ENCODE measurements around the gene SAYSD1. TPM values are rescaled to one million over a fixed set of nuclear protein-coding genes. Genes with fewer than 3 reads are reported as not detected.

SAYSD1 gene
- total RNA-seq, 1 donor from 2014 or later: 8.2 TPM

GRCh38 chr6:39056191-39056590 lies 58.8 kb downstream of the SAYSD1 start:
- Mint-ChIP-seq H3K9me3 (no peaks in the 10 kb centered on the region), H3K4me3 (no peak overlapping the region), H3K36me3 (no peaks in the 10 kb centered on the region), H3K27ac (no peak overlapping the region), H3K4me1 (peaks cover 4% of the 10 kb centered on the region), H3K27me3 (ENCODE audit: insufficient read depth, low read depth) (peaks cover 14% of the 10 kb centered on the region)
- H3K9ac ChIP-seq: no peak overlapping the region
- TF ChIP-seq EZH2 (IDR thresholded peaks at IDR 0.05): no peak
- no peak for TF ChIP-seq EZH2phosphoT487 (IDR thresholded peaks at IDR 0.05)
- TF ChIP-seq CTCF (IDR thresholded peaks at IDR 0.05): no peak
- H3K9me3 ChIP-seq (ENCODE audit: low read depth): no peaks in the 10 kb centered on the region
- no peaks in the 10 kb centered on the region for H3K36me3 ChIP-seq
- no peaks in the 10 kb centered on the region for H3K27me3 ChIP-seq
- H3K4me2 ChIP-seq: no peak overlapping the region
- H3K79me2 ChIP-seq (ENCODE audit: low read depth): no peaks in the 10 kb centered on the region
- no peak overlapping the region for H3K4me3 ChIP-seq
- H4K20me1 ChIP-seq (ENCODE audit: low read depth): peaks cover under 1% of the 10 kb centered on the region
- H3K27ac ChIP-seq: no peak overlapping the region
- no peaks in the 10 kb centered on the region for H3K4me1 ChIP-seq
- DNase-seq (ENCODE audit: low spot score): no peak
- H3F3A ChIP-seq (ENCODE audit: low read depth): no peaks in the 10 kb centered on the region
- H2AFZ ChIP-seq (replicated peaks): no peak overlapping the region

GRCh38 chr6:39055661-39056060 lies 59.3 kb downstream of the SAYSD1 start:
- no peaks in the 10 kb centered on the region for H3K36me3 ChIP-seq
- peaks cover 4% of the 10 kb centered on the region for H3K4me1 Mint-ChIP-seq
- H3K36me3 Mint-ChIP-seq: no peaks in the 10 kb centered on the region
- no peak overlapping the region for H3K9ac ChIP-seq
- no peak overlapping the region for H3K4me3 Mint-ChIP-seq
- H3K27me3 Mint-ChIP-seq (ENCODE audit: insufficient read depth, low read depth): peaks cover 18% of the 10 kb centered on the region
- H4K20me1 ChIP-seq (ENCODE audit: low read depth): peaks cover 6% of the 10 kb centered on the region
- no peak overlapping the region for H3K27ac Mint-ChIP-seq
- no peaks in the 10 kb centered on the region for H3F3A ChIP-seq (ENCODE audit: low read depth)
- H3K79me2 ChIP-seq (ENCODE audit: low read depth): no peaks in the 10 kb centered on the region
- no peak overlapping the region for H3K4me3 ChIP-seq
- no peaks in the 10 kb centered on the region for H3K9me3 Mint-ChIP-seq
- H2AFZ ChIP-seq (replicated peaks): no peak overlapping the region
- peaks cover 4% of the 10 kb centered on the region for H3K27me3 ChIP-seq
- no peak overlapping the region for H3K4me2 ChIP-seq
- no peaks in the 10 kb centered on the region for H3K4me1 ChIP-seq
- DNase-seq (ENCODE audit: low spot score): no peak
- no peak overlapping the region for H3K27ac ChIP-seq
- H3K9me3 ChIP-seq (ENCODE audit: low read depth): no peaks in the 10 kb centered on the region
- TF ChIP-seq EZH2 (IDR thresholded peaks at IDR 0.05) (no peak), CTCF (IDR thresholded peaks at IDR 0.05) (no peak), EZH2phosphoT487 (IDR thresholded peaks at IDR 0.05) (no peak)

DNA sequence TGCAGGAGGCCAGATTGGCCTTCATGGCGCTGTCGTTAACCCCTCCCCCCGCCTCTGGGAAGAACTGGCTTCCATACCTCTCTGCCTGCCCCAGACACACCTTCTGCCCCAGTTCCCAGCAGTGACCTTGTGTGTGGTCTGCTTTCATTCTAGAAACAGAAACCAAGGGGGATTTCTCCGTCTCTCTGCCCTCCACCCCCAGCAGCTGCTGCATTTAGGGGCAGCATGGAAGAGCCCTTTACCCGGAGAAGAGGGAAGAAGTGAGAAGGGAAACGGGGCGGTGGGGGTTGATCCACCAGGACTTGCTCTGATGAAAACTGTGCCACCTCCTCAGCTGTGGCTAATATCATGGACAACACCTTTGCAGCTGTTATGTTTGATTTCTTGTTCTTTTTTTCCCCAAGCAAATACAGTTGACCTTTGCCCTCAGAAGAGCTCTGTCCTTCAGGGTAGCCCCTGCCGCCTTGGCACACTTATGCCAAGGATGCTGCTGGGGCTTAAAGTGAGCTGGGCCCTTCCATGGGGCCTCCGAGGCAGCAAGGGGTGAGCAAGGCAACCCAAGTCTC lies 60.3 kb downstream of the SAYSD1 start:
- Histone ChIP-seq H3K36me3 (no peaks in the 10 kb centered on the region), H3K27me3 (peaks cover 14% of the 10 kb centered on the region), H3K4me2 (no peak overlapping the region), H3K4me3 (no peak overlapping the region), H3K4me1 (no peaks in the 10 kb centered on the region), H3K9ac (no peak overlapping the region), H3K9me3 (ENCODE audit: low read depth) (no peaks in the 10 kb centered on the region), H3K27ac (no peak overlapping the region), H3K79me2 (ENCODE audit: low read depth) (no peaks in the 10 kb centered on the region), H3F3A (ENCODE audit: low read depth) (no peaks in the 10 kb centered on the region), H2AFZ (replicated peaks) (no peak overlapping the region), H4K20me1 (ENCODE audit: low read depth) (peaks cover 16% of the 10 kb centered on the region)
- peaks cover 4% of the 10 kb centered on the region for H3K4me1 Mint-ChIP-seq
- no peaks in the 10 kb centered on the region for H3K9me3 Mint-ChIP-seq
- H3K27ac Mint-ChIP-seq: no peak overlapping the region
- H3K36me3 Mint-ChIP-seq: no peaks in the 10 kb centered on the region
- TF ChIP-seq EZH2phosphoT487 (IDR thresholded peaks at IDR 0.05) (no peak), EZH2 (IDR thresholded peaks at IDR 0.05) (no peak), CTCF (IDR thresholded peaks at IDR 0.05) (no peak)
- H3K27me3 Mint-ChIP-seq (ENCODE audit: insufficient read depth, low read depth): peaks cover 28% of the 10 kb centered on the region
- DNase-seq (ENCODE audit: low spot score): no peak
- no peak overlapping the region for H3K4me3 Mint-ChIP-seq

Other genes starting within 250 kb of the SAYSD1 start
- 0.82 and 1.3 TPM in 2 replicates for gene GLP1R, start 66.4 kb downstream of the SAYSD1 start, total RNA-seq (ENCODE audit: low replicate concordance)
- gene KCNK5, start 114.3 kb upstream of the SAYSD1 start, total RNA-seq (ENCODE audit: low replicate concordance): 5.7 and 7.3 TPM in 2 replicates
- 0.87 TPM in 1 of 2 replicates, not detected in the other for gene KCNK17, start 199.2 kb upstream of the SAYSD1 start, total RNA-seq (ENCODE audit: low replicate concordance)
- not detected in 2 replicates for gene KCNK16, start 207.5 kb upstream of the SAYSD1 start, total RNA-seq (ENCODE audit: low replicate concordance)

Data from neural progenitor cell (in vitro differentiated cells).